Neural cell (in vitro differentiated cells): Measurements from ENCODE around the gene RGS6. TPM values are rescaled to one million over a fixed set of nuclear protein-coding genes. Genes with fewer than 3 reads are reported as not detected.

Experiments used
- H2AFZ ChIP-seq: fragments of 200-600, 300-800 bp; sonication (generic), shearing (Covaris generic); 2 replicates; pipeline ENCODE4 v1.6.0; 2014; ENCODE audit warnings: low read depth, mild to moderate bottlenecking, antibody characterized with exemption, low read length, moderate library complexity
- H3F3A ChIP-seq: fragments of 200-600 bp; shearing (Covaris generic); 2 replicates; pipeline ENCODE4 v1.6.1; 2016; ENCODE audit warnings: mild to moderate bottlenecking, moderate library complexity, mixed read lengths, antibody characterized with exemption, low read length; ENCODE audit not compliant: insufficient read depth, poor library complexity, severe bottlenecking
- H3K27ac ChIP-seq: fragments of 200-600, 300-800 bp; sonication (generic), shearing (Covaris generic); 2 replicates; pipeline ENCODE4 v1.5.1; 2014; ENCODE audit warnings: mild to moderate bottlenecking, low read length, moderate library complexity
- H3K27me3 ChIP-seq: fragments of 300-800, 200-600 bp; sonication (generic), shearing (Covaris generic); 2 replicates; pipeline ENCODE4 v1.6.0; 2014; ENCODE audit warnings: mild to moderate bottlenecking, low read depth, low read length, moderate library complexity; ENCODE audit not compliant: insufficient read depth
- H3K36me3 ChIP-seq: fragments of 300-800, 200-600 bp; sonication (generic), shearing (Covaris generic); 2 replicates; pipeline ENCODE4 v1.5.1; 2014; ENCODE audit warnings: mild to moderate bottlenecking, antibody characterized with exemption, low read length, moderate library complexity; ENCODE audit not compliant: insufficient read depth
- H3K4me2 ChIP-seq: fragments of 300-800, 200-600 bp; sonication (generic), shearing (Covaris generic); 2 replicates; pipeline ENCODE4 v1.6.0; 2014; ENCODE audit warnings: mild to moderate bottlenecking, low read length
- H3K4me3 ChIP-seq: fragments of 300-800, 200-600 bp; sonication (generic), shearing (Covaris generic); 2 replicates; pipeline ENCODE4 v1.5.1; 2014; ENCODE audit warnings: mild to moderate bottlenecking, low read length, moderate library complexity
- H3K79me2 ChIP-seq: fragments of 200-600 bp; shearing (Covaris generic); replicated peaks from 2 replicates; pipeline ENCODE4 v1.6.0; 2014; ENCODE audit warnings: mild to moderate bottlenecking, low read length, moderate library complexity; ENCODE audit not compliant: insufficient read depth
- H3K9ac ChIP-seq: fragments of 300-800, 200-600 bp; sonication (generic), shearing (Covaris generic); 2 replicates; pipeline ENCODE4 v1.6.1; 2016; ENCODE audit warnings: mild to moderate bottlenecking, low read length, mixed read lengths
- H3K9me2 ChIP-seq: fragments of 200-600 bp; shearing (Covaris generic); 2 replicates; pipeline ENCODE4 v1.6.1; 2016; ENCODE audit warnings: mild to moderate bottlenecking, low read length, mixed read lengths; ENCODE audit not compliant: insufficient read depth
- H3K9me3 ChIP-seq: fragments of 200-600, 300-800 bp; sonication (generic), shearing (Covaris generic); 2 replicates; pipeline ENCODE4 v1.6.1; 2016; ENCODE audit warnings: mild to moderate bottlenecking, mixed run types, low read length, moderate library complexity, mixed read lengths
- H4K20me1 ChIP-seq: fragments of 200-600 bp; shearing (Covaris generic); 2 replicates; pipeline ENCODE4 v1.6.1; 2016; ENCODE audit warnings: mild to moderate bottlenecking, mixed run types; ENCODE audit not compliant: insufficient read depth
- EP300 ChIP-seq: fragments of 450-650 bp; conservative IDR thresholded peaks from 2 replicates; pipeline ENCODE4 v1.6.1; 2014; ENCODE audit warnings: antibody characterized with exemption, mild to moderate bottlenecking, moderate library complexity; ENCODE audit not compliant: poor library complexity, severe bottlenecking
- EZH2 ChIP-seq: fragments of 200-600, 300-800 bp; shearing (Covaris generic), sonication (generic); IDR thresholded peaks from 2 replicates; pipeline ENCODE4 v1.6.1; 2014; ENCODE audit warnings: antibody characterized with exemption, low read length, borderline replicate concordance, mild to moderate bottlenecking; ENCODE audit not compliant: insufficient read depth, poor library complexity, severe bottlenecking
- MXI1 ChIP-seq: fragments of 450-650 bp; conservative IDR thresholded peaks from 2 replicates; pipeline ENCODE4 v1.6.1; 2014; ENCODE audit warnings: antibody characterized with exemption, mild to moderate bottlenecking; ENCODE audit not compliant: poor library complexity, severe bottlenecking
- POLR2AphosphoS5 ChIP-seq: IDR thresholded peaks from 2 replicates; pipeline ENCODE4 v1.6.1; 2012
- RAD21 ChIP-seq: fragments of 450-650 bp; conservative IDR thresholded peaks from 2 replicates; pipeline ENCODE4 v1.6.1; 2014; ENCODE audit warnings: antibody characterized with exemption, mild to moderate bottlenecking, moderate library complexity
- SMC3 ChIP-seq: fragments of 450-650 bp; conservative IDR thresholded peaks from 2 replicates; pipeline ENCODE4 v1.6.1; 2014; ENCODE audit warnings: antibody characterized with exemption, mild to moderate bottlenecking, moderate library complexity; ENCODE audit not compliant: poor library complexity
- TAF1 ChIP-seq: IDR thresholded peaks from 2 replicates; pipeline ENCODE4 v1.6.1; 2012; ENCODE audit warnings: low read depth
- polyA plus RNA-seq: library from polyadenylated mRNA; depleted of rRNA; stranded (reverse); fragments of >200 nt; gene quantifications from 2 replicates; pipeline ENCODE4 v1.2.3, GENCODE V29; 2014
- TF ChIP-seq, protein P1 (sequence below): fragments of 450-650 bp; IDR thresholded peaks from 2 replicates; pipeline ENCODE4 v1.5.1; 2014; ENCODE audit warnings: antibody characterized with exemption, mild to moderate bottlenecking, moderate library complexity; ENCODE audit not compliant: poor library complexity, severe bottlenecking

The RGS6 gene
- polyA plus RNA-seq, 1 donor from 2014 or later: 7.3 TPM

DNA sequence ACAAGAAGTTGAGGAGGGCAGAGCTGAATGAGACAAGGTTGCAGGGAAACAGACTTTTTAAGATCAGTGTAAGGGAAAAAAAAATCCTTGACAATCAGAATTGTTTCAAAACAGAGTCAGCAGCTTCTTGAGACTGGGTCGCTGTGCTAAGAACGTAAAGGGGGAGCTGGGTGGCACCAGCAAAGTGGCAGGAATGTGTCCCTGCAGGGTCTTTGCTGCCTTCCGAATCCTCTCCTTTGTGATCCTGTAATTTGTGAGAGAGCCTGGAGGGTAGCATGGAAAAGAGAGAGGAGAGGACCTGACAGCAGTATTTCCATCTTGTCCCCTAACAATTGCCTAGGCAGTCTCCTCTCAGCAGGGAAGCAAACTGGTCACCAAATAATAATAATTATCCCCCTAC is 472.8 kb downstream of the RGS6 start:
- H3K36me3 ChIP-seq: no peaks in the 10 kb centered on the region
- no peak overlapping the region for H2AFZ ChIP-seq
- no peak overlapping the region for H3K4me2 ChIP-seq
- no peaks in the 10 kb centered on the region for H4K20me1 ChIP-seq
- no peak overlapping the region for H3K9ac ChIP-seq
- TF ChIP-seq, protein P1, sequence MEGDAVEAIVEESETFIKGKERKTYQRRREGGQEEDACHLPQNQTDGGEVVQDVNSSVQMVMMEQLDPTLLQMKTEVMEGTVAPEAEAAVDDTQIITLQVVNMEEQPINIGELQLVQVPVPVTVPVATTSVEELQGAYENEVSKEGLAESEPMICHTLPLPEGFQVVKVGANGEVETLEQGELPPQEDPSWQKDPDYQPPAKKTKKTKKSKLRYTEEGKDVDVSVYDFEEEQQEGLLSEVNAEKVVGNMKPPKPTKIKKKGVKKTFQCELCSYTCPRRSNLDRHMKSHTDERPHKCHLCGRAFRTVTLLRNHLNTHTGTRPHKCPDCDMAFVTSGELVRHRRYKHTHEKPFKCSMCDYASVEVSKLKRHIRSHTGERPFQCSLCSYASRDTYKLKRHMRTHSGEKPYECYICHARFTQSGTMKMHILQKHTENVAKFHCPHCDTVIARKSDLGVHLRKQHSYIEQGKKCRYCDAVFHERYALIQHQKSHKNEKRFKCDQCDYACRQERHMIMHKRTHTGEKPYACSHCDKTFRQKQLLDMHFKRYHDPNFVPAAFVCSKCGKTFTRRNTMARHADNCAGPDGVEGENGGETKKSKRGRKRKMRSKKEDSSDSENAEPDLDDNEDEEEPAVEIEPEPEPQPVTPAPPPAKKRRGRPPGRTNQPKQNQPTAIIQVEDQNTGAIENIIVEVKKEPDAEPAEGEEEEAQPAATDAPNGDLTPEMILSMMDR: no peak
- no peak for TF ChIP-seq EP300
- TF ChIP-seq MXI1: no peak
- TF ChIP-seq RAD21: no peak
- TF ChIP-seq EZH2: no peak
- TF ChIP-seq SMC3: no peak
- no peak for TF ChIP-seq TAF1
- no peaks in the 10 kb centered on the region for H3K27me3 ChIP-seq
- H3K9me2 ChIP-seq: no peaks in the 10 kb centered on the region
- no peaks in the 10 kb centered on the region for H3K9me3 ChIP-seq
- H3K79me2 ChIP-seq: no peaks in the 10 kb centered on the region
- no peaks in the 10 kb centered on the region for H3F3A ChIP-seq
- no peak overlapping the region for H3K4me3 ChIP-seq
- H3K27ac ChIP-seq: no peak overlapping the region

DNA sequence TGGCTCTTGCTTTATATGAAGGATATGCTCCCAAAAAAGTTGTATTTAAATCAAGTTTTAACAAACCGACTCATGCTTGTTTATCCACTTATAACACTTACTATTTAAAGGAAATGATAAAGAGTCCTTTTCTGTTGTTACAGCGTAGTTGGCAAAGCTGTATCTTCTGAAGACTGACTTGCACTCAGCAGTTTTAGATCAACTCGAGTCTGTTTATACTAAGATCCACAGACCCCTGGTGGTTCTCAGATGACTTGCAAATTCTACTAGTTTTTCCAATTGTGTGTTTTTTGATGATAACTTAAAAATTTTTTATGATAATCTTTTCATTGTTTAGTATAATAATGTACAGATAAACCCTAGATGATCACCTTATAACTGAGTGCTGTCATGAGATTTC is 475.8 kb downstream of the RGS6 start:
- no peak overlapping the region for H2AFZ ChIP-seq

DNA sequence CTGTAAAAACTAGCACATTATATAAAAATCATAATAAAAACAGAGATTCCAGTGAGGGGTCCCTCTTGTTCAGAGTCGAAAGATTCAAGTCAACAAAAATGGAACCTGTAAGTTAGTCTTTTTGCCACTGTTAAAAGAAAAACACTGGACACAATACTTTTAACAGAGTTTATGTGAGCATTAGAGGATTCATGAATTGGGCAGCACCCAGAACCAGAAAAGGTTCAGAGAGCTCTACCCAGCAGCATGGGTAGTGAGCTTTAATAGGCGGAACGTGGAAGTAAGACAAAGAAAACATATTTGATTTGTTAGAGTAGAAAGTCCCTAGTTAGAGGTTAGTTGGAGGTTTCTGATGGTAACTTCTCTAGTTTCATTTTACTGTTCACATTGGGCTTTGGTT is 476.8 kb downstream of the RGS6 start:
- H3F3A ChIP-seq: no peaks in the 10 kb centered on the region
- H3K9ac ChIP-seq: no peak overlapping the region
- no peak overlapping the region for H3K4me2 ChIP-seq
- no peaks in the 10 kb centered on the region for H3K36me3 ChIP-seq
- H3K27ac ChIP-seq: no peak overlapping the region
- H3K79me2 ChIP-seq: no peaks in the 10 kb centered on the region
- no peaks in the 10 kb centered on the region for H3K9me3 ChIP-seq
- no peaks in the 10 kb centered on the region for H3K9me2 ChIP-seq
- no peaks in the 10 kb centered on the region for H4K20me1 ChIP-seq
- no peak overlapping the region for H2AFZ ChIP-seq
- no peaks in the 10 kb centered on the region for H3K27me3 ChIP-seq
- TF ChIP-seq, protein P1: no peak
- TF ChIP-seq POLR2AphosphoS5: no peak
- no peak for TF ChIP-seq RAD21
- TF ChIP-seq SMC3: no peak
- TF ChIP-seq EZH2: no peak
- no peak for TF ChIP-seq EP300
- no peak for TF ChIP-seq MXI1
- no peak overlapping the region for H3K4me3 ChIP-seq

More for the DNA sequence above, 475.8 kb downstream of the RGS6 start:
- Histone ChIP-seq H3K9me3 (no peaks in the 10 kb centered on the region), H3K9ac (no peak overlapping the region), H3K27ac (no peak overlapping the region), H3K27me3 (no peaks in the 10 kb centered on the region), H3K4me2 (no peak overlapping the region), H3F3A (no peaks in the 10 kb centered on the region), H3K4me3 (no peak overlapping the region), H3K79me2 (no peaks in the 10 kb centered on the region), H3K36me3 (no peaks in the 10 kb centered on the region), H3K9me2 (no peaks in the 10 kb centered on the region), H4K20me1 (no peaks in the 10 kb centered on the region)
- TF ChIP-seq POLR2AphosphoS5 (no peak), RAD21 (no peak), SMC3 (no peak), EZH2 (no peak)
